ENCODE results near the gene MS4A4E.

Gene MS4A4E

GRCh38 chr11:60252213-60253108 is 9.5 kb upstream of the MS4A4E start:
- TF ChIP-seq, protein P1, sequence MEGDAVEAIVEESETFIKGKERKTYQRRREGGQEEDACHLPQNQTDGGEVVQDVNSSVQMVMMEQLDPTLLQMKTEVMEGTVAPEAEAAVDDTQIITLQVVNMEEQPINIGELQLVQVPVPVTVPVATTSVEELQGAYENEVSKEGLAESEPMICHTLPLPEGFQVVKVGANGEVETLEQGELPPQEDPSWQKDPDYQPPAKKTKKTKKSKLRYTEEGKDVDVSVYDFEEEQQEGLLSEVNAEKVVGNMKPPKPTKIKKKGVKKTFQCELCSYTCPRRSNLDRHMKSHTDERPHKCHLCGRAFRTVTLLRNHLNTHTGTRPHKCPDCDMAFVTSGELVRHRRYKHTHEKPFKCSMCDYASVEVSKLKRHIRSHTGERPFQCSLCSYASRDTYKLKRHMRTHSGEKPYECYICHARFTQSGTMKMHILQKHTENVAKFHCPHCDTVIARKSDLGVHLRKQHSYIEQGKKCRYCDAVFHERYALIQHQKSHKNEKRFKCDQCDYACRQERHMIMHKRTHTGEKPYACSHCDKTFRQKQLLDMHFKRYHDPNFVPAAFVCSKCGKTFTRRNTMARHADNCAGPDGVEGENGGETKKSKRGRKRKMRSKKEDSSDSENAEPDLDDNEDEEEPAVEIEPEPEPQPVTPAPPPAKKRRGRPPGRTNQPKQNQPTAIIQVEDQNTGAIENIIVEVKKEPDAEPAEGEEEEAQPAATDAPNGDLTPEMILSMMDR (IDR thresholded peaks at IDR 0.05; ENCODE audit: low read depth, low read length, missing control alignments): no peak
- DNase-seq (ENCODE audit: extremely low read depth, low read depth): no peak
- H3K4me3 ChIP-seq (replicated peaks; ENCODE audit: low read depth, low read length): no peak overlapping the region

DNA sequence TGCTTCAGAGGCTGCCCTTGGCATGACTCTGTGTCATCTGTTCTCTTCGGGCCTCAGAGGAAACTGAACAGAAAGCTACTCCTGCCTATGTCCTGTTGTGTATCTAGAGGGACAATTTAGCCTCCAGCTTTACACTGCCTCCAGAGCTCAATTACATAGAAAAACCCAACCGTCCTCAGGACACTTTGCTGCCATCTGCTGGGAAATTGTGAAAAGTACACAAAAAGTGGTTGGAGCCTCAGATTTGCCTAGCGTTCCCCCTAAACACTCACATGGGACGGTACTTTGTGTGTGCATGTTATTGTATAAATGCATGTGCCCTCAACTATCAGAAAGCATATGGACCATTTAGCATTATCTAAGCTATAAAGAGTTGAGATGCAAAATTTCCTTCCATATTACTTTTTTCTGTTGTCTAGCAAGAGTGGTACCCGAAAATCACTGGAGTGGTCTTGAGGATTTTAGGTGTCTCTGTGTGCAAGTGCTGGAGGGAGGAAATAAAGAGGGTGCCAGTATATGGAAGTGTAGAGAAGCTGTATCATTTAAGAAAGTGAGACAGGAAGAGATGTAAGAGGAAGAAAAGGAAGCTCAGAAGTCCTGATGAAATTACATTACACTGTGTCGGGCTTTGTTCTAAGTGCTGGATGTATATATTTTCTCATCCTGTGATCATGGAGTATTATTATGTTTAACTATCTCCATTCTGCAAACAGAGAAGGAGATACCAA is 8.7 kb upstream of the MS4A4E start:
- TF ChIP-seq, protein P1 (IDR thresholded peaks at IDR 0.05; ENCODE audit: low read depth, low read length, missing control alignments): no peak
- DNase-seq (ENCODE audit: extremely low read depth, low read depth): no peak
- no peak overlapping the region for H3K4me3 ChIP-seq (replicated peaks; ENCODE audit: low read depth, low read length)

DNA sequence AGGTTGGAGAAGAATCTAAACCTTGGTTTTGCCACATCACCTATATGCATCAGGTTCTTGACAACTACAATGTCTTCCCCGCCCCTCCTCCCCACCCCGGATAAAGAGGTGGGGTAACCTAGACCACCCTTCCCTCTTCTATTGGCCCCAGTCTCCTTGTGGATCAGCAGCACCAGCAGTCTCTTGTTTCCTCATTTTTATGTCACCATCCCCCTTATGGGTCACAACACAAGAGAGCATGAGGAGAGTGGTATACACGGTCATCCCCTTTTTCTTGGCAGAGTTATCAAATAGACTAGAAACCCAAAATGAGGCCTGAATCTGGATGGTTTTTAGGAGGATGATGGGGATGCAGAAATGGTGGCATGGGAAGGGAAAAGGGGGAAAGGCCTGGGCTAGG is 1.2 kb downstream of the MS4A4E start:
- no peak overlapping the region for H3K4me3 ChIP-seq (replicated peaks; ENCODE audit: low read depth, low read length)
- TF ChIP-seq, protein P1 (IDR thresholded peaks at IDR 0.05; ENCODE audit: low read depth, low read length, missing control alignments): no peak
- DNase-seq (ENCODE audit: extremely low read depth, low read depth): no peak

GRCh38 chr11:60240662-60241061 is 2.3 kb downstream of the MS4A4E start:
- no peak overlapping the region for H3K4me3 ChIP-seq (replicated peaks; ENCODE audit: low read depth, low read length)
- DNase-seq (ENCODE audit: extremely low read depth, low read depth): no peak
- TF ChIP-seq, protein P1 (IDR thresholded peaks at IDR 0.05; ENCODE audit: low read depth, low read length, missing control alignments): no peak

DNA sequence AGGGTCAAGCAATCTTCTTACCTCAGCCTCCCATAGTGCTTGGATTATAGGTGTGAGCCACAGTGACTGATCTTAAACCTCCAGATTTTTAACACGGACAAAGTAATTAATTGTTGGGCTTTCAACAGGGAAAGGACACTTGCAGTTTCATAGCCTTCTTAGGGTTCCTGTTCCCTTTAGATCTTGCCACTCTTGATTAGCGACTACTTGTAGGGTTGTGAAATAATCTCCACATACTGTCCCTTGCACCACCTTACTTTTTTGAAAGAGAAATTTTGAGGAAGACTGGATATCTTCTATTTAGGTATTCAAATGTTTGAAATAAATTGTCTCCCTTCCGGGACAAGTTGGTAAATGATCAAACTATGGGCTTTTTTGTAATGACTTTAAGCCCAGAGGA is 7.6 kb downstream of the MS4A4E start:
- TF ChIP-seq, protein P1 (IDR thresholded peaks at IDR 0.05; ENCODE audit: low read depth, low read length, missing control alignments): no peak
- no peak for DNase-seq (ENCODE audit: extremely low read depth, low read depth)

GRCh38 chr11:60230681-60231080 is 12.3 kb downstream of the MS4A4E start:
- DNase-seq (ENCODE audit: extremely low read depth, low read depth): no peak
- no peak overlapping the region for H3K4me3 ChIP-seq (replicated peaks; ENCODE audit: low read depth, low read length)
- TF ChIP-seq, protein P1 (IDR thresholded peaks at IDR 0.05; ENCODE audit: low read depth, low read length, missing control alignments): no peak

More for the DNA sequence above, 7.6 kb downstream of the MS4A4E start:
- H3K4me3 ChIP-seq (replicated peaks; ENCODE audit: low read depth, low read length): no peak overlapping the region
